Measurements from ENCODE around the gene TIMM17B. TPM values are rescaled to one million over a fixed set of nuclear protein-coding genes. Genes with fewer than 3 reads are reported as not detected.
"Not testable (repeated sequence)": the region's sequence is repeated elsewhere in the genome, so short reads cannot be mapped to it uniquely, and the experiment has no call there.

Gene TIMM17B
- total RNA-seq, 1 experiment from 2014 or later, result 86.1 TPM

GRCh38 chrX:48854898-48855297 lies 42.7 kb downstream of the TIMM17B start:
- Mint-ChIP-seq H3K4me1 (ENCODE audit: low read depth, unreplicated experiment) (peaks cover 13% of the 10 kb centered on the region), H3K9me3 (ENCODE audit: low read depth, unreplicated experiment) (peaks cover 4% of the 10 kb centered on the region), H3K27ac (ENCODE audit: unreplicated experiment) (peak overlapping the region; percentile 36), H3K36me3 (ENCODE audit: insufficient read depth, unreplicated experiment) (peaks cover 4% of the 10 kb centered on the region), H3K4me3 (ENCODE audit: low read depth, unreplicated experiment) (peak overlapping the region; percentile 6), H3K27me3 (ENCODE audit: unreplicated experiment) (no peaks in the 10 kb centered on the region)
- BruUV-seq (replicated peaks), result no TSS peak
- CTCF ChIA-PET, result no interaction called here
- TF ChIP-seq CTCF (IDR thresholded peaks at IDR 0.05; ENCODE audit: unreplicated experiment), result peak; percentile 46
- intact Hi-C loops (cut with micrococcal nuclease; ENCODE audit: unreplicated experiment), result no loop called here
- DNase-seq, result peak; percentile 27

- DNase-seq; CTCF ChIA-PET; H3K4me3 Mint-ChIP-seq (ENCODE audit: low read depth, unreplicated experiment); H3K9me3 Mint-ChIP-seq (ENCODE audit: low read depth, unreplicated experiment); intact Hi-C loops (cut with micrococcal nuclease; ENCODE audit: unreplicated experiment); BruUV-seq (replicated peaks); H3K27me3 Mint-ChIP-seq (ENCODE audit: unreplicated experiment); H3K36me3 Mint-ChIP-seq (ENCODE audit: insufficient read depth, unreplicated experiment): not testable (repeated sequence)
- Mint-ChIP-seq H3K27ac (ENCODE audit: unreplicated experiment) (peak overlapping the region; percentile 36), H3K4me1 (ENCODE audit: low read depth, unreplicated experiment) (peaks cover 13% of the 10 kb centered on the region)
Observed at GRCh38 chrX:48854121-48854804, 43.3 kb downstream of the TIMM17B start.

- intact Hi-C loops (cut with micrococcal nuclease; ENCODE audit: unreplicated experiment); H3K36me3 Mint-ChIP-seq (ENCODE audit: insufficient read depth, unreplicated experiment); H3K4me3 Mint-ChIP-seq (ENCODE audit: low read depth, unreplicated experiment); DNase-seq; H3K27me3 Mint-ChIP-seq (ENCODE audit: unreplicated experiment); BruUV-seq (replicated peaks); H3K9me3 Mint-ChIP-seq (ENCODE audit: low read depth, unreplicated experiment); CTCF ChIA-PET; H3K27ac Mint-ChIP-seq (ENCODE audit: unreplicated experiment): not testable (repeated sequence)
- H3K4me1 Mint-ChIP-seq (ENCODE audit: low read depth, unreplicated experiment), result peaks cover 13% of the 10 kb centered on the region
Observed at GRCh38 chrX:48853494-48853893, 44.1 kb downstream of the TIMM17B start.

- CTCF ChIA-PET, result no interaction called here
- Mint-ChIP-seq H3K4me1 (ENCODE audit: low read depth, unreplicated experiment) (peaks cover 13% of the 10 kb centered on the region), H3K36me3 (ENCODE audit: insufficient read depth, unreplicated experiment) (peaks cover 4% of the 10 kb centered on the region), H3K27me3 (ENCODE audit: unreplicated experiment) (no peaks in the 10 kb centered on the region), H3K9me3 (ENCODE audit: low read depth, unreplicated experiment) (peaks cover 4% of the 10 kb centered on the region), H3K4me3 (ENCODE audit: low read depth, unreplicated experiment) (no peak overlapping the region), H3K27ac (ENCODE audit: unreplicated experiment) (no peak overlapping the region)
- no TSS peak for BruUV-seq (replicated peaks)
- intact Hi-C loops (cut with micrococcal nuclease; ENCODE audit: unreplicated experiment), result no loop called here
- no peak for DNase-seq
- no peak for TF ChIP-seq CTCF (IDR thresholded peaks at IDR 0.05; ENCODE audit: unreplicated experiment)
Observed at GRCh38 chrX:48852857-48853256, 44.7 kb downstream of the TIMM17B start.

DNA sequence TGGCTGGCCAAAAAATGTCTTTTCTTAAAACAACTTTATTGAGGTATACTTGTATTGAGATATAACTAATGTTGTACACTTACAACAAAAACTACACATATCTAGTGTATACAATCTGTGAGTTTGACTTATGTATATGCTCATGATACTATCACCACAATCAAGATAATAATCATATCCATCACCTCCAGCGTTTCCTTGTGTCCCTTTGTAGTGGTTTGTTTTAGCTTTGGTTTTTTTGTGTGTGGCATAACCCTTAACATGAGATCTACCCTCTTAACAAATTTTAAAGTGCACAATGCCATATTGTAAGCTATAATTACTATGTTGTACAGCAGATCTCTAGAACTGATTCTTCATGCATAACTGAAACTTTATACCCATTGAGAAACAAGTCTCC lies 48.7 kb downstream of the TIMM17B start:
- no peak for DNase-seq
- H3K4me3 Mint-ChIP-seq (ENCODE audit: low read depth, unreplicated experiment), result no peak overlapping the region
- no peak for TF ChIP-seq CTCF (IDR thresholded peaks at IDR 0.05; ENCODE audit: unreplicated experiment)
- peaks cover 4% of the 10 kb centered on the region for H3K36me3 Mint-ChIP-seq (ENCODE audit: insufficient read depth, unreplicated experiment)
- CTCF ChIA-PET, result no interaction called here
- no TSS peak for BruUV-seq (replicated peaks)
- no peaks in the 10 kb centered on the region for H3K27me3 Mint-ChIP-seq (ENCODE audit: unreplicated experiment)
- H3K4me1 Mint-ChIP-seq (ENCODE audit: low read depth, unreplicated experiment), result no peaks in the 10 kb centered on the region
- intact Hi-C loops (cut with micrococcal nuclease; ENCODE audit: unreplicated experiment), result no loop called here
- no peak overlapping the region for H3K27ac Mint-ChIP-seq (ENCODE audit: unreplicated experiment)
- H3K9me3 Mint-ChIP-seq (ENCODE audit: low read depth, unreplicated experiment), result peaks cover 5% of the 10 kb centered on the region

Other genes with a start within 250 kb of the TIMM17B start
- 1.1 TPM in 1 of 2 replicates, not detected in the other for gene WAS, start 214.0 kb downstream of the TIMM17B start, total RNA-seq (2022)
- 20.8 and 23.3 TPM in 2 replicates for gene SUV39H1, start 201.0 kb downstream of the TIMM17B start, total RNA-seq (2022)
- not detected in 2 replicates for gene GLOD5, start 136.0 kb downstream of the TIMM17B start, total RNA-seq (2022)
- not detected in 2 replicates for gene GATA1, start 111.2 kb downstream of the TIMM17B start, total RNA-seq (2022)
- 68.1 and 78.7 TPM in 2 replicates for gene HDAC6, start 95.7 kb downstream of the TIMM17B start, total RNA-seq (2022)
- gene ERAS, start 71.3 kb downstream of the TIMM17B start, total RNA-seq (2022), result 0.47 and 0.49 TPM in 2 replicates
- 53.3 and 70.5 TPM in 2 replicates for gene PCSK1N, start 62.2 kb downstream of the TIMM17B start, total RNA-seq (2022)
- 110 and 113 TPM in 2 replicates for gene PQBP1, start 162 bp upstream of the TIMM17B start, total RNA-seq (2022)
- gene SLC35A2, start 13.9 kb upstream of the TIMM17B start, total RNA-seq (2022), result 68.1 and 81.0 TPM in 2 replicates
- 12.8 and 13.9 TPM in 2 replicates for gene PIM2, start 21.3 kb upstream of the TIMM17B start, total RNA-seq (2022)
- gene OTUD5, start 59.8 kb upstream of the TIMM17B start, total RNA-seq (2022), result 67.8 and 73.0 TPM in 2 replicates
- 8.4 and 9.7 TPM in 2 replicates for gene KCND1, start 74.1 kb upstream of the TIMM17B start, total RNA-seq (2022)
- gene GRIPAP1, start 104.5 kb upstream of the TIMM17B start, total RNA-seq (2022), result 92.8 and 97.8 TPM in 2 replicates
- gene TFE3, start 145.6 kb upstream of the TIMM17B start, total RNA-seq (2022), result 32.2 and 35.1 TPM in 2 replicates
- gene CCDC120, start 161.2 kb upstream of the TIMM17B start, total RNA-seq (2022), result 30.8 and 39.0 TPM in 2 replicates
- gene PRAF2, start 176.2 kb upstream of the TIMM17B start, total RNA-seq (2022), result 11.5 and 16.1 TPM in 2 replicates
- gene WDR45, start 182.1 kb upstream of the TIMM17B start, total RNA-seq (2022), result 42.7 and 59.3 TPM in 2 replicates
- 32.3 and 35.7 TPM in 2 replicates for gene GPKOW, start 226.0 kb upstream of the TIMM17B start, total RNA-seq (2022)